ENCODE results near the gene SMC1B.
A peak's percentile ranks its signal among the peaks of the same experiment; 100 is the strongest.
"Not testable (repeated sequence)": the region's sequence is repeated elsewhere in the genome, so short reads cannot be mapped to it uniquely, and the experiment has no call there.

SMC1B gene

DNA sequence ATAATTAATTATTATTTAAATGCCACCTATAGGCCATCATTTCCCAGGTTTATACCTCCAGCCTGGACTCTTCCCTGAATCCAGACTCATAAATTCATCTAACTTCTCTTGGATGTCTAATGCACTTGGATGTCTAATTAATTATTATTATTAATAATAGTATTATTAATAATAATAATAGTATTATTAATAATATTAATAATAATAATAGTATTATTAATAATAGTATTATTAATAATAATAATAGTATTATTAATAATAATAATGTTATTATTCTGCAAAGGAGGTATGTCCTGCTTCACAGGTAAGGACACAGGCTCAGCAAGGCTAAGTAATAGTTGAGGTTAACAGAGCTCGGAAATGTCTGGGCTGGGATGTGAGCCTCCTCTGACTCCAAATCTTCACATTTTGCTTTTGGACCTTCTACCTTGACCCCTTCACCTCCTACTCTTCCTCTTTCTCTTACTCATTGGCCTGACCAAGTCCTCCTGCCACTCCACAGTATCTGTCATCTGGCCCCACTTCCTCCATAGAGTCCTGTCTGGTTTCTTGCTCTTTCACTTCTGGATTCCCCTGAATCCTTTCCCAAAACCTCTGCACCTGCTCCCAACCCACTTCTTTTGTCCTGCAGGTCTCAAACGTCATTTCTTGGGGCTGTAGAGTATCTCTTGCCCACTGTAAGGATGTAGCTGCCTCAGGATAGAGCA is 8.1 kb upstream of the SMC1B start:
- DNase-seq, result peak; percentile 6

DNA sequence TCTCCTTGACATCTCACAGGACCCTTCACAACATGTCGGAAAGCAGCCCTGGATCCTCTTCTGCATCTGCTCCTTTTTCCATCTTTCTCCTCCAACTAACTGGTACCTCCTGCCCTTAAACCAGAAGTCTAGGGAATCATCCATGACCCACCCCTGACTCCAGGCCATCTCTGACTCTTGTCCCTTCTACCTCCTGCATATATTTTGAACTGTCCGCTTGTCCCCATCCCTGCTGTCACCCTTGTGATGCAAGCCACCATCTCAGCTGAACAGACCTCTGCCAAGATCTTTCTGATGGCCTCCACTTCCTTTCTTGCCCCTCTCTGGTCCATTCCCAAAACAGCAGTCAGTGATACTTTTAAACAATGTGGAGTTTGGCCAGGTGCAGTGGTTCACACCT is 7.1 kb upstream of the SMC1B start:
- no peak for DNase-seq

DNA sequence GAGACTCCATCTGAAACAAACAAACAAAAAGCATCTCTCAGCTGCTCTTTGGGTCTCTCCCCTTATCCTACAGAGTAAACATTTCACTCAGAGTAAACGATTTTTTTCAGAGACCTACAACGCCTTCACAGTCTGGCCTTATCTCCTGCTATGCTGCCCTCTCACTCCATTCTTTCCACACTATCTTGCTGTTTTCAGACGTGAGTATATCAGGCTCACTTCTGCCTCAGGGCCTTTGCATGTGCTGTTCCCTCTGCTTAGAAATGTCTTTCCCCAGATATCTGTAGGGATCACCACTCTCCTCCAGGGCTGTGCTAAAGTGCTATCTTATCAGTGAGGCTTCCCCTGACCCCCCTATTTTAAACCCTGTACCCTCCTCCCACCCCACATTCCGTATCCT is 6.6 kb upstream of the SMC1B start:
- no peak for DNase-seq

DNA sequence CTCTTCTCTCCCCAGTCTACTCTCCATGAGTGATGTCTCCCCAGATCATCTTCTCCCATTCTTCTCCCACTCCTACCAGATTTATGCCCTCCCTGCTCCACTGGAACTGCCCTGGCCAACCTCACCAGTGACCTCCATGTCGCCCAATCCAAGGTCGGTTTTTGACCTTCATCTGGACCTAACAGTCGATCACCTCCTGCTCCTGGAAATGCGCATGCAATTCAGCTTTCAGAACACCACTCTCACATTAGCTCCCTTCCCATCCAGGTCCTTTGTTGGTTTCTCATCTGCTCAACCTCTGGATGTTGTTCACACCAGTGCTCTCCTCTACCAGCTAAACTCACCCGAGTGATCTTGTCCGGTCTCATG is 5.4 kb upstream of the SMC1B start:
- no peak for DNase-seq

DNA sequence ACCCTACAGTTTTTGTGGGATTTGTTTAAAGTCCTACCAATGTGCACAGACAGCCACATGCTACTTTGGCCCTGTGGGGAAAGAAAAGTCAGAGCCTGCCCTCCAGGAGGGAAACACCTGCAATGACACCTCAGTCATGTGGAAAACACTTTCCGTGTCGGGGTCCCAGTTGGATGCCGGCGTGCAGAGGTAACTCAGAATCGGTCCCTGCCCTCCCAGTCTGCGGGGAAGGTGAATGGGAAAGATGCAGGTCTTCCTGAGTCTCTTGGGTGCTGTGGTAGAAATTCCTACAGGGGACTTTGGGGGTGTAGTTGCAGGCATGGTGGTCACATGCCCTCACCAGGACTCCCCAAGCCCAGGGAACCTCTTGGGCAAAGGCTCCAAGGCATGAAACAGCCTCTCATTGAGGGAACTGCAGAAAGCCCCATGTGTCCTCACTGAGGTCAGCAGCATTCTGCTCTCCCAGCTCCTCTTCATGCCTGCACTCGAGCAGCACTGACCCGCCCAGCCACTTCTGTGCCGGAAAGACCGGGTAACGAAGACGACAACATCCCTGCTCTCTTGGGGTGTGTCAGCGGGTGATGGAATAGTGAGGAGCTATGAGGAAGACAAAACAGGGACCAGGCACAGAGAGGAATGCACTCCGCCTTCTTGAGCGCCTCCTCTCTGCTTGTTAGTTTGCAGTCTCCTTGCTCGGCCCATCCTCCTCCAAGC is 4.8 kb upstream of the SMC1B start:
- DNase-seq, result no peak

DNA sequence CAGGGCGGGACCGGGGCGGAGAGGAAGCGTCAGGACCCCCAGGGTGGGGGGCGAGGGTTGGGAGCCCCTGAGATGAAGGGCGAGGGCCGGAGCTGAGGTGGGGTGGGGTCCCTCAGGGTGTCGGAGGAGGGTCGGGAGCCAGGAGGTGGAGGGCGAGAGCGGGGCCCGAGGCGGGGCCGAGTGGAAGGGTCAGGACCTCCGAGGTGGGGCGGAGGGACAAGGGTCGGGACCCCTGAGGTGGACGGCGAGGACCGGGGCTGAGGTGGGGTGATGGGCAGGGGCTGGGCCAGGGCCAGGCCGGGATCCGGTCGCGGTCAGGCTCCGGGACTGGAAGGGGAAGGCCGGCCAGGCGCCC is 409 bp downstream of the SMC1B start:
- DNase-seq, result no peak

DNA sequence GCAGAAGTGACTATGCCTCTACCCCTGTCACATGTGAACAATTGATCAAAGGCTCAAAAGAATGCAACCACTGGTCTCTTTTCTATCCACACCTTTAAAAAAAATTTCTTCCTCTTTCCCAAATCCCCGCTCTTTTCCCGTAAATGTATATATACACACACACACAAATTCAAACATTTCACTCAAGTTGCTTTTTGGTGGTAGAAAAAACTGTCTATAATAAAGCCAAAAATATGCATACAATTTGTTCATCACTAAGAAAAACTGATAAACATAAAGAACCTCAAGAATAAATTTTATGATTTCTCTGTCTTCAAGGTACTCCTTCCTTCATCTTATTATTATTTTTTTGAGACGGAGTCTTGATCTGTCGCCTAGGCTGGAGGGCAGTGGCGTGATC is 5.6 kb downstream of the SMC1B start:
- no peak for DNase-seq

DNA sequence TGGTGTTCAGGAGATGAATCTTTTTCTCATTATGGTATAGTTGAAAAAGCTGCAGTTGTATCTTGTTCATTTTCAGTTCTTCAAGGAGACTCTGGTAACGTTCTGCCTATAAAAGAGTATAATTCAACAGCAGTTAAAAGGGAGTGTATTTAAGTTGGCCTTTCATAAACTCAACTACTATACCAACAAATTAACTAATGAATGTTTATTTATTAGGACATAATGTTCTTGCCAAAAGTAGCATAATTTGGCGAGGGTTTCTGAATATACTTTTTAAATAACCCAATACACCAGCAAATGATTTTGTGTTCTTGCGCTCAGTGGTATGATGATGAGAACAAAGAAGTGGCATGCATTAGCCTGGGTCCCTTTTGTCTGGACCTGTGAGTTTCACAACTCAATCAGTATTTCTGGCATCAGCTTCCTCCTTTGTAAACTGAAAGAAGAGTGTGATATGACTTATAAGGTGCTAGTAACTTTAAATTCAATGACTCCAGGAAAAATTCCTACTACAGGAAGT is 10.9 kb downstream of the SMC1B start:
- DNase-seq, result no peak

DNA sequence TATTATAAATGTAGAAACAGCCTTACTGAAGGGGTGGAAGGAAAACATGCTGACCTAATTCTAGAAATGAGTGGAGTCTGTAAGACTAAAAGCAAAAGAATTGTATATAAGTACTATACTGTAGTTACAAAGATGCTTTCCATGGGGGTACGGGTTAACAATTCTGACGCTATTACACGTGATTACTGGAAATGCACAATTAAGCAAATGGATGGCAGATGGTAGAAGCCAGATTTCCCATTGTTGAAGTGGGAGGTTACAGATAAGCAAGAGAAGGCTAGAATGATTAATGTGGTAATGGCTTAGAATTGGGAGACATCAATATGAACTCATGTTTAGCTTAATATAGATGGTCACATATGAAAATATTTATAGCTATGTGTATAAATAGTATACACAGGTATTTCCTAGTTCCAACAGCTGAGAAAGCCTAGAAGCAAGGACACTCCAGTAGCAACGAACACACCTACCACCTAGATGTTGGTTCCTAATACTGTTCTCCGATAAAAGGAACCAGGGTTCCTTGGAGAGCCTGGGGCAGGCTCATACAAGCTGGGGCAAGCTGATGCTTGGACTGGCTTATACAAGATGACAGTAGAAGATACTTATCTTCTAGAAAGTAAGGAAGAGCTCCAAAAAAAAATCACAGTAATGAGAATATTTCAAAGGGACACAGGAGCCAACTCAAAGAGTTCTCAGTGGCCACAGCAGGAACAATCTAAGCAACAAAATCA is 13.5 kb downstream of the SMC1B start:
- no peak for DNase-seq

DNA sequence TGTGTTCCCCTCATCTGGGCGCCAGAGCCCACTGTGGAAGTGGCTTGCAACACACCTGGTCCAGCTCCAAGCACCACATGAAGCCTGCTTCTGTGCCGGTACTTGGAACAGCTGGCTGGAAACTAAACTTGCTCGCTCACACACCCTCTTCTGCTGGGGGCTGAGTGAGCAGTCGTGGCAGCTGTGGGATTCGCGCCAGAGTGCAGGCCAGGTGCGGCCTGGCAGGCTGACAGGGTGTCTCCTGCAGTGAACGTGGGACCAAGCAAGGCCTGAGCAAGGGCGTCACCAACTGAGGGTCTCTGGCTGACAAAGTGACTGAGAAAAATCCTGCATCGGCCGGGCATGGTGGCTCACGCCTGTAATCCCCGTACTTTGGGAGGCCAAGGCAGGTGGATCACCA is 15.2 kb downstream of the SMC1B start:
- DNase-seq, result no peak

DNA sequence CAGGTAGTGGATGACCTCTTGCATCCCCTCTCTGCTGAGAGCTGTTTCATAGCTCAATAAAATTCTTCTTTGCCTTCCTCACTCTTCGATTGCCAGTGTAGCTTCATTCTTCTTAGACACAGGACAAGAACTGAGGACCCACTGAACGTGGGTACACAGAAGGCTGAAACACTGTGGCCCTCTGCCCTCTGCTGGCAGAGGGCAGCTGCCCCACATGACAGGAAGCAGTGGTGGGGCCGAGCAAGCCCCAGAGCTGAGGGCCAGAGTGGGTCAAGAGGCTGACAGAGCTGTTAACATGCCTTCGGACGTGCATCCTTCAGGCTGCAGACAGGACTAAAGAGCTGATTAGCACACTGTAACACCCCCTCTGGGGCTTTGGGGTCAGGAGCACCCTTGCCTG is 15.6 kb downstream of the SMC1B start:
- DNase-seq, result no peak

DNA sequence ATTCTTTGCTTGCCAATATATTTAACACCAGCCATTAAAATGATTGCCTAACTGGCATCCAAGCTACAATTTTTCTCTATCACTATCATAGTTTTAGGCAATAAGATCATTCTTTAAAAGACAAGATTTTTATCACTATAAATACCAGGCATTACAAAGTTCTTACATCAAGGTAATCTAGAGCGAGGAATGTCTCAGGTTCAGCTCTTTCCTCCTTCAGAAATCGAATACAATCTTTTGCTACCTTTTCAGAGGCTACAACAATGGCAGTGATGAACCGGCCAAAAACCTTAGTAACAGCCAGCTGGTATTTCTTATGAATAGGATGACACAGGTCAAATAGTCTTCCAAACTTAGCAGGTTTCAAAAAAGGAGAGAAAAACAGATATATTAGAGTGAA is 23.9 kb downstream of the SMC1B start:
- no peak for DNase-seq

DNA sequence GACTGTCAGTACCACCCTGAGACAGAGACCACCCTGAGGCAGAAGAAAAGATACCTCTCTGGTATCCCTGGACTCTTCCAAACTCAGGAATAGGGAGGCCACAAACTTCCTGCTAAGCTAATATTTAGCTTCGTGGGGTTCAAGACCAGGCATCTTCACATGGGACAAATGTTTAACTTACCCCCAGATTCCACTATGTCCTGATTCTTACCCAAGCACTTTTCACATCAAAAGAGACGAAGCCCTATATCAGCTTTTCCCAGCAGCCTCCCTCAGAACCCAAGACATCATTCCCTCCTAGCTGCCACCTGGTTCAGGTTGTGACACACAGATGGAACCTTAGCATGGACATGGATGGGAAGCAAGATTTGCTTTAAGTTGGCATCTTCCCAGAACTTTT is 32.1 kb downstream of the SMC1B start:
- DNase-seq, result no peak

DNA sequence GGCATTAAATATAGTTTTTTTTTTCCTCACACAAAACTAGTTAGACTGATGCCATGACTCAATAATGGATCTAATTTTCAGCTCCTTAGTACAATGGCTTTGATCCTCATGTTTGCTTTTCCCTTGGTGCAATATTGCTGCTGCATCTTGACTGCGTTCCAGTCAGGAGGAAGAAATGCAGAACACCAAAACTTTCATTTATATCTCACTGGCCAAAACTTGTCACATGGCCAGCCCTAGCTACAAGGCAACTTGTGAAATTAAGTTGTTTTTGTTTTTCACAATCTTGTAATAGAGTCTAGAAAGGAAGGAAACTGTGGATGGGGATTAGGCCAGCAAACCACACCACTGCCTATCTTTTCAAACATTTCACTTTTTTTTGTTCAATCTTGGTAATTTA is 36.7 kb downstream of the SMC1B start:
- DNase-seq, result no peak

DNA sequence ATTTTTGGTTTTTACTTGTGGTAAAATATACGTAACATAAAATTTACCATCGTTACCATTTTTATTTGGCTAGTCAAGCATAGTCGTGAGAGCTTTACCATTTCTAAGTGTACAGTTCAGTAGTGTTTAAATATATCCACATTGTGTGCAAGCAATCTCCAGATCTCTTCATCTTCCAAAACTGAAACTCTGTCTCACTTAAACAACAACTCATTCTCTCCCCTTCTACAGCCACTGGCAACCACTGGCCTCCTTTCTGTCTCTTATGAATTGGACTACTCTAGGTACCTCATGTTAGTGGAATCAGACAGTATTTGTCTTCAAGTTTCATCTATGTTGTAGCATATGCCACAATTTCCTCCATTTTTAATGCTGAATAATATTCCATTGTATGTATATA is 37.4 kb downstream of the SMC1B start:
- DNase-seq, result no peak

DNA sequence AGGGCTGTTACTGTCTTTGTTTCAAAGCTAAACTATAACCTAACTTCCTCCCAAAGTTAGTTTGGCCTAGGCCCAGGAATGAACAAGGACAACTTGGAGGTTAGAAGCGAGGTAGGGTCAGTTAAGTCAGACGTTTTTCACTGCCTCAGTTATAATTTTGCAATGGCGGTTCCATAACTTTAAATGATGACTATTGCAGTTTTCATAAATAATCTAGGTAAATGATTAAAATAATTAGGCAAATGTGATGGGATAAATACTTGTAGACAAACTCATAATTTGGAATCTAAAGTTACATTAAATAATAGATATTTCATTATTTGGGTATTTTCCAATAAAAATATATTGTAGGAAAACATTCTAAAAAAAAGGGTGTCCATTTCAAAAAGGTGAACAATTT is 39.8 kb downstream of the SMC1B start:
- not testable (repeated sequence) for DNase-seq

DNA sequence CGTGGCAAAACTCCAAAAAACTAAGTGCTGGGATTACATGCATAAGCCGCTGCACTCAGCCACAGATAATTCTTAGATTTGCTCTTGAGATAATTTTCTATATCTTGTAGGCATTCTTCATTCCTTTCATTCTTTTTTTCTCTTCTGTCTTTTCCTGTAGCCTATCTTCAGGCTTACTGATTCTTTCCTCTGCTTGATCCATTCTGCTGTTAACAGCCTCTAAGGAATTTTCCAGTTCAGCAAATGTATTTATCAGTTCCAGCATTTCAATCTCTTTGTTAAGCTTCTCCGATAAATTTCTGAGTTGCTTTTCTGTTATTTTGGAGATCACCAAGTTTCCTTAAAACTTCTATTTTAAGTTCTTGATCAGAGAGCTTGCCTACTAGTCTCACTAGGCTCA is 46.7 kb downstream of the SMC1B start:
- DNase-seq, result no peak

DNA sequence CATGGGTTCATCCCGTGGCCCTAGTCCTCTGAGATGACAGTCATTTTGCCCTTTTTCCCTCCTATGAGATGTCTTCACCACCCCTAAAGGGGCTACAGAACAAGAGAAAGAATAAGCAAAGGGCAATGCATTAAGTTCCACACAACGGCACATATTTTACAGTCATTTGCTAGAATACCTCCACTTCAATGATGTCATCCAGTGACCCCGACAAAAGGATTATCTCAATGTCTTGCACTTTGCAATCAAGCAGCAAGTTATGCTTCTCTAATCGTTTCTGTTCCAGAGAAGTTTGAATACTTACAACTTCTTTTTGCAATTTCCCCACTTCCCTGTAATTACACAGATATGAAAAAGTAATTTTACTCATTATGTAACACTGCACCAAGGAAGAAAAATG is 53.8 kb downstream of the SMC1B start:
- DNase-seq, result no peak

DNA sequence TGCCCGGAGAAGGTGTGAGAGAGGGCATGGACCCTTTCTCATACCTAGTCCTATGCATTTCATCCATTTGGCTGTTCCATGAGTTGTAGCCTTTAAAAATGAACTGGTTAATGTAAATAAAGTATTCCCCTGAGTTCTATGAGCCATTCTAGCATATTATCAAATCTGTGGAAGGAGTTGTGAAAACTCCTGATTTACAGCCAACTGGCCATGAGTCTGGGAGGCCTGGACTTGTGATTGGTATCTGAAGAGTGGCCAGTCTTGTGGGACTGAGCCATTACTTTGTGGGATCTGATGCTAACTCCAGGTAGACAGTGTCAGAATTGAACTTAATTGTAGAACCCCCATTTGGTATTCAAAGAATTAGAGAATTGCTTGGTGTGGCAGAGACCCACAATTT is 55.3 kb downstream of the SMC1B start:
- no peak for DNase-seq

DNA sequence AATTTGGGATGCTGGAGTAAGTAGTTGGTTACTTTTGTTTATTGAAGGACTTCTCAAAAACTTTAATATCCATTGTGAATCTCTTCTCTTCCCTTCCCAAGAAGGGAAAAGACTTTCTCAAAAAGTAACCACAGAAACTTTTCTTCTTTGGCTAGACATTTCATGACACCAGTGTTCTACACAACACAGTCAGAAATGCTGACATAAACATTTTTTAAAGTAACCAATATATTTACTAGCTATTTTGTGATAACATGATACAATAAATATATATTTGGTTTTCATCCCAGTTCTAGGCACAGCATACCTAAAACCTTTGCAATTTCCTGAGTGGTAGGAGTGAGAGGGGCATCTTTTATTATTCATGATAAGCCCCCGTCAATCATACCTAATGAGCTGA is 55.9 kb downstream of the SMC1B start:
- no peak for DNase-seq

DNA sequence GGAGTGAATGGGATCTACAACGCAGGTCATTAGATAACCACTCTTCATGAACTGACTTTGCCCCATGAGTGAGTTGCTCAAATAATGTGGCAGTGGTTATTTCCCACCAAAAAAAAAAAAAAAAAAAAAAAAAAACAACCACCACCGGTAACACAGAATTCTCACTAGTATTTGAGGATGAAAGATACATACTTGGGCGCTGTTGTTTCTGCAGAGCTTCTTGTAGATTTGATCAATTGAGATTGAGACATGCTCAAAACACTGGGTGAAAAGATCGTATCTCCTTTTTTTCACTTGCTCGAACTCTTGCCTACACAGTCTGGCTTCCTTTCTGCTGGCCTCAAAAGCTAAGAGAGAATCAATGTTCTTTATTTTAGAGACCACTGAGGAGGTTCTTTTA is 59.6 kb downstream of the SMC1B start:
- DNase-seq, result no peak

DNA sequence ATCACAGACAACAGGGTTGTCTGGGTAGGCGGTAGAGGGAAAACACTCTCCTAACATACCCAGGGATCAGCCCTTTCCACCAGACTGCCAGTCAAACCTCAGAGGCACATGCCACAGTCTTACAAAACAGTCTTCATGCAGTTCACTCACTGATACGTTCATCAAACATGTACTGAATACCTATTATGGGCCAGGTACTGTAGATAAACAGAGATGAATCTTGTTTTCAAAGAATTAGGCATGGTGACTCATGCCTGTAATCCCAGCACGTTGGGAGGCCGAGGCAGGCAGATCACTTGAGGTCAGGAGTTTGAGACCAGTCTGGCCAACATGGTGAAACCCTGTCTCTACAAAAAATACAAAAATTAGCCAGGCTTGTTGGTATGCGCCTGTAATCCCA is 60.6 kb downstream of the SMC1B start:
- DNase-seq, result not testable (repeated sequence)

DNA sequence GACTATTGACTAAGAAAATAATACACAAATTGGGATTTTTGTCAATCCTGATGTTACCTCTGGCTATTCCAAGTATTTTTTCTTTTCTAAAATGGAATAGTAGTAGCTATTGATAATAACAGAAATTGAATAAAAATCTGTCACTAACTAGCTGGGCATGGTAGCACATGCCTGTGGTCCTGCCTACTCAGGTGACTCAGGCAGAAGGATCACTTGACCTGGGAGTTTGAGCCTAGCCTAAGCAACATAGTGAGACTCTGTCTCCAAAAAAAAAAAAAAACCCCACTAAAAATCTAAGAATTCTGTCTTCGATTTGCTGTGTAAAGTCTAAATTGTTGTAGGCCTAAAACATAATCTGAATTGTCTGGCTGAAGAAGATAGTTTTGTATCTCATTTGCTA is 61.4 kb downstream of the SMC1B start:
- DNase-seq, result no peak

DNA sequence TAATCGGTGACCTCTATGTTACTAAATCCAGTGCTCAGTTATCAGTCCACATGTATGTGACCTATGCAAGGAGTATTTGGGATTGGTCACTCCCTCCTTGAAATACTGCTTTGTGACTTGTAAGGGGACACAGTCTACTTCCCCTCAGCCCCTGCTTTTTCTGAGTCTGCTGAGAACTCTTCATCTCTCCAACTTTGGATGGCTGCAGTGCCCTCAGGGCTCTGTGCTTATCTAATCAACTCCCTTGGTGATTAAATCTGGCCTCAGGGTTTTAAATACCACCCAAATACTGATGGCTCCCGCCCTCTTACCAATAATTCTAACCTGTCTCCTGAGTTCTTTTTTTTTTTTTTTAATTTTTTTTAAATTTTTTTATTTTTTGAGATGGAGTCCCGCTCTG is 63.5 kb downstream of the SMC1B start:
- no peak for DNase-seq
